ENCODE results near the gene GRAP2. TPM values are rescaled to one million over a fixed set of nuclear protein-coding genes. Genes with fewer than 3 reads are reported as not detected.

GRAP2 gene
- total RNA-seq, 4 donors from 2014 or later = 3.8 to 10.5 (median 4.3) TPM

DNA sequence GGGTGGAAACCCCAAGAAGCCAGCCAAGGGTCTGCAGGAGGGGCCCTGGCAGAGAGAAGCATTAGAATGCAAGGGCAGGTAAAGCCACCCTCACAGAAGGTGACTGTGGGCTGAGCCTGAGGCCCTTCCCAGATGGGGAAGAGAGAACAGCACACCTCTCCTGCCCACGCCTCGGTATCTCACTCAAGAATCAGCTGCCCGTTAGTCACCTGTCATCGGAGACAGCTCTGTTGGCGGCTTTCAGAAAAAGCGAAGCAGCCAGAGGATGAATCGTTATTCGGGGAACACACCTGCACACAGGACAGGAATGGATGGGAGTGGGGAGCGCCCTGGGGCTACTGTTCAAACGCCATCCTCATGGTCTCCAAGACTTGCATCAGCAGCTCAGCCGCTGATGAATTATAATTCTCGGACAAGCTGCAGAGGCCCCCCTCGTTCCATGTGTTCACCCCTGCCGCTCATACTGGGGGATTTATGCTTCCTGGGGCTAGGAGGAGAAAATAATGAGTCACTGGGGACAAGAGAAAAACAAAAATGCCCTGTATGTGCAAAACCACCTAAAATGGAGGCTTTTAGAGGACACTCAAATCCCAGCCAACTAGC lies 37.7 kb downstream of the GRAP2 start:
- Histone ChIP-seq H3K9me3 (no peaks in the 10 kb centered on the region), H3K4me1 (peaks cover 0 to 4% (median 0%) of the 10 kb centered on the region in 4 donors), H3K27ac (no peak overlapping the region), H3K36me3 (no peaks in the 10 kb centered on the region), H3K27me3 (no peaks in the 10 kb centered on the region), H3K4me3 (no peak overlapping the region)
- TF ChIP-seq EP300 (IDR thresholded peaks at IDR 0.05) (no peak), POLR2A (IDR thresholded peaks at IDR 0.05) (no peak), CTCF (IDR thresholded peaks at IDR 0.05) (no peak)
- 80 to 88% methylated on average over 14 of the region's 14 CpGs for WGBS, 2 donors
- DNase-seq (ENCODE audit: low spot score in 2 of 2) = no peak

GRCh38 chr22:39939830-39940229 lies 38.9 kb downstream of the GRAP2 start:
- Histone ChIP-seq H3K27me3 (no peaks in the 10 kb centered on the region), H3K36me3 (no peaks in the 10 kb centered on the region), H3K4me1 (peaks cover 0 to 4% (median 0%) of the 10 kb centered on the region in 4 donors), H3K4me3 (no peak overlapping the region), H3K27ac (no peak overlapping the region), H3K9me3 (no peaks in the 10 kb centered on the region)
- WGBS, 2 donors = 97 to 100% methylated on average over 3 of the region's 3 CpGs
- TF ChIP-seq EP300 (IDR thresholded peaks at IDR 0.05) (no peak), POLR2A (IDR thresholded peaks at IDR 0.05) (no peak), CTCF (IDR thresholded peaks at IDR 0.05) (no peak)
- no peak for DNase-seq (ENCODE audit: low spot score in 2 of 2)

- no peaks in the 10 kb centered on the region for H3K4me1 ChIP-seq
- no peaks in the 10 kb centered on the region for H3K36me3 ChIP-seq
- TF ChIP-seq EP300 (IDR thresholded peaks at IDR 0.05) (no peak), CTCF (IDR thresholded peaks at IDR 0.05) (no peak), POLR2A (IDR thresholded peaks at IDR 0.05) (no peak)
- 69 to 72% methylated on average over 9 of the region's 9 CpGs for WGBS, 2 donors
- no peak overlapping the region for H3K27ac ChIP-seq
- H3K27me3 ChIP-seq = no peaks in the 10 kb centered on the region
- H3K4me3 ChIP-seq = no peak overlapping the region
- no peak for DNase-seq (ENCODE audit: low spot score in 2 of 2)
- H3K9me3 ChIP-seq = no peaks in the 10 kb centered on the region
Measured at GRCh38 chr22:39940757-39941305, 39.9 kb downstream of the GRAP2 start.

DNA sequence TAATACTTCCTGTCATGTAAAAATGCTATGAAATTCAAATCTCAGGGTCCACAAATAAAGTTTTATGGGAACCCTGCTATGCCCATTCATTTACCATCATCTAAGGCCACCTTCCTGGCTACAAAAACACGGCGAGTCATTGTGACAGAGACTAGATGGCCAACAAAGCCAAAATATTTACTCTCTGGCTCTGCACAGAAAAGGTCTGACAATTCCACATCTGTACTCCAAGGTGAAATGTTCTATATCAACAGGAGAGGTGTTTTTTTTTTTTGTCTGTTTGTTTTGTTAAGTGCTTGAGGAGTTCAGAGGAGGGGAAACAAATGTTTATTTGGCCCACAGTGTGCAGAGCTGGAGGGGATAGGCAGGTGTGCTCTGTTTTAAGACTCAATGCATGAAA lies 40.7 kb downstream of the GRAP2 start:
- DNase-seq (ENCODE audit: low spot score in 2 of 2) = no peak
- peaks cover 0 to 5% (median 2%) of the 10 kb centered on the region in 4 donors for H3K4me1 ChIP-seq
- WGBS, 2 donors = 88 to 99% methylated on average over 2 of the region's 2 CpGs
- H3K9me3 ChIP-seq = no peaks in the 10 kb centered on the region
- no peaks in the 10 kb centered on the region for H3K36me3 ChIP-seq
- no peak overlapping the region for H3K4me3 ChIP-seq
- no peak overlapping the region for H3K27ac ChIP-seq
- no peak for TF ChIP-seq POLR2A (IDR thresholded peaks at IDR 0.05)
- TF ChIP-seq EP300 (IDR thresholded peaks at IDR 0.05) = no peak
- no peak for TF ChIP-seq CTCF (IDR thresholded peaks at IDR 0.05)
- H3K27me3 ChIP-seq = no peaks in the 10 kb centered on the region

- Histone ChIP-seq H3K9me3 (no peaks in the 10 kb centered on the region), H3K36me3 (no peaks in the 10 kb centered on the region), H3K4me3 (no peak overlapping the region), H3K27ac (no peak overlapping the region), H3K4me1 (peaks cover 0 to 10% (median 8%) of the 10 kb centered on the region in 4 donors), H3K27me3 (no peaks in the 10 kb centered on the region)
- 88 to 89% methylated on average over 8 of the region's 8 CpGs for WGBS, 2 donors
- TF ChIP-seq POLR2A (IDR thresholded peaks at IDR 0.05) (no peak), CTCF (IDR thresholded peaks at IDR 0.05) (no peak), EP300 (IDR thresholded peaks at IDR 0.05) (no peak)
- DNase-seq (ENCODE audit: low spot score in 2 of 2) = no peak
Measured at GRCh38 chr22:39942439-39943230, 41.8 kb downstream of the GRAP2 start.
